Measurements from ENCODE around the gene PAPPA.

PAPPA gene

GRCh38 chr9:116189683-116190082, 36.1 kb downstream of the PAPPA start (continued):
- no peak for TF ChIP-seq ZNF518A (tag by site-specific recombination; conservative IDR thresholded peaks at IDR 0.05; ENCODE audit: low read depth)
- no peak for TF ChIP-seq ZNF184 (tag by site-specific recombination; IDR thresholded peaks at IDR 0.05)
- TF ChIP-seq ZNF623 (tag by site-specific recombination; IDR thresholded peaks at IDR 0.05): no peak
- TF ChIP-seq ZNF133 (tag by site-specific recombination; IDR thresholded peaks at IDR 0.05): no peak

GRCh38 chr9:116190637-116191396, 37.2 kb downstream of the PAPPA start:
- Histone ChIP-seq H3K36me3 (ENCODE audit: control insufficient read depth in 2 of 2, insufficient read depth in 1 of 2, low read length in 2 of 2) (no peaks in the 10 kb centered on the region), H3K27ac (ENCODE audit: extremely low read depth, low read depth, low read length) (no peak overlapping the region), H3K9me3 (ENCODE audit: control insufficient read depth, insufficient read depth, low read depth, low read length) (no peaks in the 10 kb centered on the region), H3K4me1 (ENCODE audit: control insufficient read depth, insufficient read depth, low read length) (no peaks in the 10 kb centered on the region), H3K4me3 (ENCODE audit: low read depth, low read length) (no peak overlapping the region)
- POLR2A ChIA-PET: no interaction called here
- TF ChIP-seq ZNF211 (tag by site-specific recombination; IDR thresholded peaks at IDR 0.05; ENCODE audit: low read depth): no peak
- no peak for TF ChIP-seq TSHZ1 (tag by site-specific recombination; IDR thresholded peaks at IDR 0.05; ENCODE audit: borderline replicate concordance)
- no peak for TF ChIP-seq GFI1B (tag by site-specific recombination; IDR thresholded peaks at IDR 0.05)
- TF ChIP-seq HOXA7 (CRISPR knock-in tag; IDR thresholded peaks at IDR 0.05; ENCODE audit: borderline replicate concordance): no peak
- no peak for TF ChIP-seq ZNF48 (tag by site-specific recombination; IDR thresholded peaks at IDR 0.05)
- TF ChIP-seq ZNF658 (tag by site-specific recombination; IDR thresholded peaks at IDR 0.05): no peak
- TF ChIP-seq ZNF202 (tag by site-specific recombination; IDR thresholded peaks at IDR 0.05; ENCODE audit: borderline replicate concordance): no peak
- TF ChIP-seq ZNF280C (tag by site-specific recombination; IDR thresholded peaks at IDR 0.05): no peak
- TF ChIP-seq ZNF791 (tag by site-specific recombination; IDR thresholded peaks at IDR 0.05): no peak
- TF ChIP-seq ZNF184 (tag by site-specific recombination; IDR thresholded peaks at IDR 0.05): no peak
- no peak for TF ChIP-seq SP2 (tag by site-specific recombination; IDR thresholded peaks at IDR 0.05)
- no peak for TF ChIP-seq PRDM10 (tag by site-specific recombination; IDR thresholded peaks at IDR 0.05)
- no peak for TF ChIP-seq GLI4 (tag by site-specific recombination; IDR thresholded peaks at IDR 0.05)
- TF ChIP-seq KLF10 (tag by site-specific recombination; IDR thresholded peaks at IDR 0.05): no peak
- CTCF ChIA-PET: interaction anchor here (1.1 to 1.7 kb wide), 2 partner anchors 13 to 39 kb away, joined by 3 read pairs; no protein-coding TSS in a partner anchor

Measured in HEK293 (cell line).